DMS79 treated with DMSO at 0.1 percent for 48 hours (cell line): ENCODE results near the gene ATP2B1.
A peak's percentile ranks its signal among the peaks of the same experiment; 100 is the strongest.

Experiments used
- DNase-seq: peaks from one replicate; lab custom pipeline; 2025; lab: John Stamatoyannopoulos, UW

ATP2B1 gene

GRCh38 chr12:89692439-89692838, 16.2 kb downstream of the ATP2B1 start:
- DNase-seq = no peak

DNA sequence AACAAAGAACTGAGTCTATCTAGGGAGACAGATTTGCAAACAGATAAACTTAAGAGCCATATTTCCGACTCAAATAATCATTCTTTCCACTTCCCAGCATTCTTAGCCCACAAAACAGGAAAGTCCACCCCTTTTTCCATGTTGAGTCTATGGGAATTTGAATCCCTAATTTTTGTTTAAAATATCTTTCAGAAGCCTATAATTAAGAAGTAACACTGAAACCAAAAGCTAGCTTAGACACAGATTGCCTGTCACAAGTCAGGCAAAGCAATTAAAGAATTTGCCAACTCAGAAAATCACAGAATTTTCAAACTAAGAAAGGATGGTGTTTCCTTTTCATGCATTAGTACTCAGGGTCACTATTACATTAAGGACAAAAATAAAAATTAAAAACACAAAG, 17.0 kb downstream of the ATP2B1 start:
- no peak for DNase-seq

- DNase-seq = no peak
These were observed 17.7 kb downstream of the ATP2B1 start for GRCh38 chr12:89690925-89691324.

DNA sequence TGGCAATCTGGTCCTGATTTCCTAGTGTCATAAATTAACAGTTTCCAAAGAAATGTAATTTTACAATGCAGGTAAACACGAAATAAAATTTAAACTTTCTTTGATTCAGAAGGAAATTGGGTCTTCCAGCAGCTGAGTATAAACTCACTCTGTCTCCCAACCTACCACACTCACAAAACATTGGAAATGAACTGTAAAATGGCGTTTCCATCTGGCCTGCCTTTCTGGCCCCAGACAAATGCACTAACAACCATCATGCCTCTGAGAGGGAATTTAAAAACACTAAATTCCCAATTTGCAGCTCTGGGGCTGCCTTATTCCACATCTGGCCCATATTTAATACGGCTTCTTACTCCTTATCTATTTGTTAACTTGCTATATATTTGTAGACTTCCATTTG, 19.3 kb downstream of the ATP2B1 start:
- no peak for DNase-seq

GRCh38 chr12:89686311-89686710, 22.3 kb downstream of the ATP2B1 start:
- DNase-seq = no peak

DNA sequence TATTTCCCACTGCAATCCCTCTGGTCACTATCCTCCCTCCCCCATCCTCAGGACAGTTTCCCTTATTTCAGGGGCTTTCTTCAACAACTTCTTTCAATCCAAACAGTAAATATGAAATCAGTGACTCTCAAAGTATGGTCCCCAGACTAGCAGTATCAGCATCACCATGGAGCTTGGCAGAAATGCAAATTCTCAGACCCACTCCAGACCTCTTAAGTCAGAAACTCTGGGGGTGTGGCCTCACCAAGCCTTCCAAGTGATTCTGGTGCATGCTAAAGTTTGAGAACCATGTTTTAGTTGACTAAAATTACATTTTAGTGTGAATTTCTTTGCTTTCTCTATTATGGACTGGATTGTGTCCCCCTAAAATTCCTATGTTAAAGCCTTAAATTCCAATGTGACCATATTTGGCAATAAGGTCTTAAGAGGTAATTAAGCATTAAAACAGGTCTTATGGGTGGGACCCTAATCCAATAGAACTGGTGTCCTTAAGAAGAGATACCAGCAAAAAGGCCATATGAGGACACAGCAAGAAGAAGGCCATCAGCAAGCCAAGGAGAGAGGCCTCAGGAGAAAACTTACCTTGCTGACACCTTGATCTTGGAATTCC, 23.2 kb downstream of the ATP2B1 start:
- DNase-seq = no peak

DNA sequence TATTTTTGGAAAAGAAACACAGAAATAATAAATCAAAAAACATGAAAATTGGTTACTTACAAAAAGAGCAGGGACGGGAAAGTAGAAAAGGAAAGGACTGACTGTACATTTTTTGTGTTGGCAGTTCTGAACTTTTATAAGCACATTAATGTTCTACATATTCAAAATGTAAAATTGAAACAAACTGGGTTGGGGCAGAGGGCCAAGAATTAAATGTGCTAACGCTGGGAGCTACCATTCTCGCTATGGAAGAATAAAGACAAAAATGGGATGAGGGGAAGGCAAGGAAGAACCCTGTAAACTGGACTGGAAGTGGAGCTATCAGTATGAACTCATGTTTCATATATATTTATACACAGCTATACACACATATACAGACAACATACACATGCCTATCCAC, 24.5 kb downstream of the ATP2B1 start:
- DNase-seq = no peak

- no peak for DNase-seq
These were observed 26.4 kb downstream of the ATP2B1 start for GRCh38 chr12:89682284-89682683.

DNA sequence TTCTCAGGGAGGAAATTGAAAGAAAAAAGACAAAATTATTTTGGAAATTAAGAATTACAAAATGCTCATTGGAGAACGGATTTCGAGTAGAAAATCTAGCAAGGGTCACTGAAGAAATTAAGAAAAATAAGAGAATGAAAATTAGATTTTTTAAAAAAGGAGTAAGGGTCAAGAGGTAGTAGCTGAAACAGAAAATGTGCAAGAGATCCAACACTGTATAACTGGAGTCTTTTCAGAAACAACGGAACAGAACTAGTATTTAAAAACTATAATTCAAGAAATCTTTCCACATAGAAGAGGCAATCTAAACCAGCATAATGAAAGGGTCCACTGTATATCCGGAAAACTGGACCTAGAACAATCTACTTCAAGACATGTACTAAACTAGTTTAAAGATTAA, 28.2 kb downstream of the ATP2B1 start:
- DNase-seq = no peak

DNA sequence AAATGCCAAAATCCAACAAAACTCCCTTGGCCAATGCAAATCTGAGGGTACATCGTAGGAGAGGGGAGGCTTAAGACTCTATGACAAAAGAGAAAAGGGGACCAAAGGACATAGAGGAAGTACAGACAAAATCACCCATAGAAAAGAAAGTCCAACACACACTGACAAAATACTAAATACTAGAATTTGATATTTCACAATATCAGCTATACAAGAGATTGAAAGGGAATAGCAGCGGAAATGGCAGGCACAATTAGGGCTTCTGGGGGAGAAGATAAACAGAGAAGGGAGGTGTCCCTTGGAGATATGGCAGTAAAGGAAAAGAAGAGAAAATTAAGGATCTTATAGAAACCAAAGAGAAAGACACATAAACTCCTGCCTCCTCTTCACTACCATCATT, 29.0 kb downstream of the ATP2B1 start:
- DNase-seq = no peak

DNA sequence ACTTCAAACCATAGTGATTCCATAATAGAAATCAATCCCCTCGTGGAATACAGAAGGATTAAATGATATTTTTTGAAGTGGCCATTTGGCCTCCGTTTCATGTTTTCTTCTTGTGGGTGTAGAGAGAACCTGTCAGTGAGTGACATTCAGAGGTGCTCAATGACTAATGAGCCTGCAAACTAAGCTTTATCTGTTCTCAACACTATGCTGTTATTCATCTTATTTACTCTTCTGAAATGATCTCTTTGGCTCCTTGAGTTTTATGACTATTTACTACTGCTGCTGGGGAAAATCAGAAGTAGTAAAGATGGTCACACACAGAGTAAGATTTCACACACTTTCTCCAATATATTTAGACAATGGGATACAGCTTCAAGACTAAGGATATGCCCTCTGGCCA, 30.4 kb downstream of the ATP2B1 start:
- peak; percentile 11 for DNase-seq

- no peak for DNase-seq
These were observed 31.7 kb downstream of the ATP2B1 start for GRCh38 chr12:89676930-89677329.

DNA sequence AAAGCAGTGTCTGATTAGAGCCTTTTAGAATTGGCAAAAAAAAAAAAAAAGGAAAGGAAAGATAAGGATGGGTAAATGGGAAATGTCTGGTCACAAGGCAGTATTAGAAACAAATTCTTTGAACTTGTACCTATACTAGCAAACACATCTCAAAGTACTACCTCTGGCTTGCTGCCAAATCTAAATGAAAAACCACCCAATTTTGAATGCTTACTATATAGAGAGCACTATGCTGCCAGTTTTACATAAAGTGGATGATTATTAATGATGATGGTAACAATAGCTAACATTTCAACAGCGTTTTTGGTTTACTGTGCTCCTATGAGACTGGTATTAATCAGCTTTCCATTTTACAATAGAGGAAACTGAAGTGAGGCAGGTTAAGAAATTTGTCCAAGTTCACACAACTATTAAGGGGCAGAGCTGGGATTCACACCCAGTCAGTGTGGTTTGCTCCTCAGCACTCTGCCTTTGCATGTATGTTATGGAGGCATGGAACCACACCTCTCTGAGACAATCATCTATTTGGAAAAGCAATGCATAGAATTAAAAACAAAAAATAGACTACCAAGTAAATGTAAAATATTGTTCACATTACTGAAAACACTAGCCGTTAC, 34.2 kb downstream of the ATP2B1 start:
- DNase-seq = no peak

- DNase-seq = no peak
These were observed 35.0 kb downstream of the ATP2B1 start for GRCh38 chr12:89673603-89674002.

GRCh38 chr12:89672589-89672979, 36.1 kb downstream of the ATP2B1 start:
- no peak for DNase-seq

GRCh38 chr12:89671469-89671868, 37.2 kb downstream of the ATP2B1 start:
- DNase-seq = no peak

DNA sequence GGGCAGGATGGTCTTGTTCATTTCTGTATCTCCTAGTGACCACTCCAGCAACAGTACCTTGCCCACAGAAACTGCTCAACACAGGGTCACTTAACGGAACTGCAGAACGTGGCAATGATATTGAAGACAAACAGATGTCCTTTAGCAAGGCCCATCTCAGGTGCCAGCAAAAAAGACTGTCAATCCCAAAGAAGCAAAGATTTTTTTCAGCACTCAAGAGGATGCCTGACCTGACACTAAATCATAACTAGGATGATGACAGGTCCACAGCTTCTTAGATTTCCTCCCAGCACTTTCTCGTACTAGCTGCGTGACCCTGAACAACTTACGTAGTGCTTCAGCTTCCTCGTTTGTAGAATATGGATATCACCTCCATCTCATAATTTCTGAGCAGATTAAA, 39.4 kb downstream of the ATP2B1 start:
- no peak for DNase-seq

DNA sequence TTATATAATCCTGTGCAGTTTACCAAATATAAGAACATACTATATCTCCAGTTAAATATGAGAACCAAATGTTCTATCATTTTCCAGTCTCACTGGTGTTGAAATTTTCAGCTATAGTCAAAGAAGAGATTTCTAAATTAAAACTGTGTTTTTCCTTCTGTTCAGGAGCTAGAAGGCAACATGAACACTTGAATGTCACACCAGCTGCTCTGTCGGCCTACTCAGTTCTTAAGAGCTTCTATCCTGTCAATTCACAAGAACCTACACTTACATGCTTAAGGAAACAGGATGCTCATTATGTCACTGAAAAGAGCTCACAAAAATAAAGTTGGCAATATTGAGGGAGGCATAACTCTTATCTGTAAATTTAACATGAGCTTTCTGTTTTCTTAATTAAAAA, 43.1 kb downstream of the ATP2B1 start:
- DNase-seq = no peak

DNA sequence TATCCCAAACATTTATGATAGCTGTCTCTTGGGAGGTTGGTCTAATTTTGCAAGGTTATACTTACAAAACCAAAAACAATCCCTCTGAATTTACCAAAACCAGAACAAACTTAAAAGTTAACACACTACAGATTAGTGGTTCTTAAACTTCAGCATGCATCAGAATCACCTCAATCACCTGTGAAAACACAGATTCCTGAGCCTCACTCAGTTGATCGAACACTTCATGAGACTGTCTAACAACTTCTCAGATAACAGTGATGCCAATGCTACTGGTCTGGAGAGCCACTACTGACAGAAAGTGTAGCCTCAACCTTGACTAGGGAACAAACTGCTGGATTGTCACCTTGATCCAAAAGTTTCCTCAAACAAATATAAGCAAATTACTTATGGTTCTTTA, 44.2 kb downstream of the ATP2B1 start:
- no peak for DNase-seq

- no peak for DNase-seq
These were observed 44.9 kb downstream of the ATP2B1 start for GRCh38 chr12:89663577-89664357.

DNA sequence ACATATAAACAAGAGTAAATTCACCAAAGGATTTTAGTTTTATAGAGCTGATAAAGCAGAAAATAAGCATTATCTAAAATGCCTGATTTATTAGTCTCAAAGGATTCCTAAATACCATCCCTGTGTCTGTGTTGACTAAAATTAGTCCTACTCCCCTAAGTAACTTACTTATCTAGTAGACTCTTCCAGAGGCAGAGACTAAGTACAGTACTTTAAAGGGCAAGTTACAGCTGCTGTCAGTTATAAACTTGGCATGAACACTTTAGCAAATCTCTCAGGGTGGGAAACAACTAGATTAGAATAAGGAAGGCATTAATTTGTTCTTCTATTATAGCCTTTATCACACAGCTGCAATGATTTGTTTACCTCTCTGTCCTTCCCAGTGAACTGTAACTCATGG, 46.0 kb downstream of the ATP2B1 start:
- no peak for DNase-seq

DNA sequence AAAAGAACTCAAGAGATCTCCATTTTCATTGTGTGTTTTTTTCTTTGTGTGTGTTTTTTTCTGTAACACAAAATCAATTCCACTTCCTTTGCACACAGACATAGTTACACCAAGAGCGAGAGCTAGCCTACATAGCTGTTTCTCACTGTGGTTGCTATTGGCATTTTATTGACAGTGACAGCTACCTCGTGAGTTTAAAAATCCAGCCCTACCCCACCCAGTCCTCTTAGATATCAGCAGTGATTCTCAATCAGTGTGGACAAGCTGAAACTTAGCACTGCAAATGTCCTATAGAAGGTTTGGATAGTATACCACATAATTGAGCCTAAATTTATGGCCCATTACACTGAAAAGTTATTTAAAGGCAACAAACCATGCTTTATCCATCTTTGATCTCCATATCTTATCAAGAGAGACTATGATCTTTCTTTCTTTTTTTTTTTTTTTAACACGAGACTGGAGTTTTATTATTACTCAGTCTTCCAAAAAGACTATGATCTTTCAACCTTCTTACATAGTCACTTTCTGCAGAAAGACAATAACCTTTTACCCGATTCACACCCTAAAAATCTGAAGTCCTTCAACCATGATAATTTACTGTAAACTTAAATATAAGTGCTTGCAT, 46.8 kb downstream of the ATP2B1 start:
- DNase-seq = no peak

DNA sequence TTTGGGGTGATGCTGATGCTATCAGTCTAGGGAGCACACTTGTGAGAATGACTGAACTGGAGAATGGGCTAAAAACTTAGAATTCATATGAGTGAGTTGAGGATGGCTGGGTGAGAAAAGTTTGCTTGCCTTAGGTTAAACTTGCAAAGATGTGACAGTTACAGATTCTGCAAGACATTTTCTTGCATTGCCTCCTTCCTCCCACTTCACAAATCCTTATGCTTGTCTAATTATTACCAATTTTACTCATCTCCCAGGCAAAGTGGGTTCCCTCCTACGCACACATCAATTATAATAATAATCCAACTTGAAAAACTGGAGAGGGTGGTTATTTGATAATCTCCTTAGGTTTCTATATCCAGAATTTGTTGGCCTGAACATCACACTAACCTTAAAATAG, 50.9 kb downstream of the ATP2B1 start:
- no peak for DNase-seq
